Islet precursor cell (in vitro differentiated cells): Measurements from ENCODE around the gene KPNA4.
"Not testable (repeated sequence)": the region's sequence is repeated elsewhere in the genome, so short reads cannot be mapped to it uniquely, and the experiment has no call there.

Source experiments
- DNase-seq: peaks from one replicate; pipeline ENCODE4 v3.0.0-alpha.2; 2018

The KPNA4 gene

DNA sequence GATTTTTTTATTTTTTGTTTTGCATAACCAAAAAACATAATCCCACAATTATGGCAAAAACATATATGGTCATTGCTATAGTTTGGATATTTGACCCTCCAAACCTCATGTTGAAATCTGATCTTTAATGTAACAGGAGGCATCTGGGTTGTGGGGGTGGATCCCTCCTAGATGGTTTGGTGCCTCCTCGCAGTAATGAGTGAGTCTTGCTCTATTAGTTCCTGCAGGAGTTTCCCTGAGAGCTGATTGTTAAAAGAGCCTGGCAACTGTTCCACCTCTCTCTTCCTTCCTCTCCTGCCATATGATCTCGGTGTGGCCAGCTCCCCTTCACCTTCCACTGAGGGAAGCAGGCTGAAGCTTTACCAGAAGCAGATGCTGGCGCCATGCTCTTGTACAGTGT is 82.6 kb downstream of the KPNA4 start:
- DNase-seq, result no peak

DNA sequence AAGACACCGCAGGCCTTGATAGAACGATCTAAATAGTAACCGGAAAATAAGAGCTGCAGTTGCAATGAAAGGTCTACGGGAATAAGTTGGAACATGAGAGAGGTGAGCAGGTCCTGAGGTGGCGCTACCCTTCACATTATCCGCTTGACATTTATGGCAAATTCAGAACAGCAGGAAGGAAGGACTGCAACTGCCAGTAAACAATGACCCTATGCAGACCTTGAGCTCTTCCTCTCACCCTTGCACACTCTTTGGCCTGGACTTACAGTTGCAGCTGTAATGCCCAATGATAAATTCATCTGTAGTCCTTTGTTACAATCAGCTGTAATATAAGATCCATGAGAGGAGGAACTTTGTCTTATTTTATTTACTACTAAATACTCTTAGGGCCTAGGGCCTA is 83.5 kb downstream of the KPNA4 start:
- no peak for DNase-seq

DNA sequence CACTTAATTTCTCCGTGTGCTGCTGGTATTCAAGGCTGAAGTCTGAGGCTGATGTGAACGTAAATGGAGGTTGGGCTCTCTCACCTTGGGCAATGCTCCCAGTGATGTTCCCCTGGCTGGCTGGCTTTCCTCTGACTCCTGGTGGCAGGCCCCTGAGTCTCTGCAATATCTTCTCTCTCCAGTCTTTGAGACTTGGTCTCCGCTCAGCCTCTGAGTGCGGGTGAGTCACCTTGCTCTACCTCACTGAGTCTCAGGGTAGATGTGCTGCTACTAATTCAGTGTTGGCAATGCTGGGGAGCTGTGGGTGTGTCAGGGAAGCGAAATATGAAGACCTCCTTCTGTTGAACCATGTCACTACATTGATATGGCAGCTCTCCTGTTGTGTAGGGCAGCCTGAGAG is 84.4 kb downstream of the KPNA4 start:
- peak; percentile 57 for DNase-seq

DNA sequence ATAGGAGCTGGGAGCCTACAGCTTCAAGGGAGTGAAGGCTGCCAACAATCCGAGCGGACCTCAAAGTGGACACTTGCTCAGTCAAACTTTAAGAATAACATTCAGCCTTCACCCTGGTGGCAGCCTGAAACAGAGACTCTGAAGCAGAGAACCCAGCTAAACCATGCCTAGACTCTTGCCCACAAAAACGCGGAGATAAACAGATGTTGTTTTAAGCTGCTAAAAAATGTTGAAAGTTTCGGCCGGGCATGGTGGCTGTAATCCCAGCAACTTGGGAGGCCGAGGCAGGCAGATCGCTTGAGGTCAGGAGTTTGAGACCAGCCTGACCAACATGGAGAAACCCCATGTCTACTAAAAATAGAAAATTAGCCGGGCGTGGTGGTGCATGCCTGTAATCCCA is 86.0 kb downstream of the KPNA4 start:
- DNase-seq, result no peak

DNA sequence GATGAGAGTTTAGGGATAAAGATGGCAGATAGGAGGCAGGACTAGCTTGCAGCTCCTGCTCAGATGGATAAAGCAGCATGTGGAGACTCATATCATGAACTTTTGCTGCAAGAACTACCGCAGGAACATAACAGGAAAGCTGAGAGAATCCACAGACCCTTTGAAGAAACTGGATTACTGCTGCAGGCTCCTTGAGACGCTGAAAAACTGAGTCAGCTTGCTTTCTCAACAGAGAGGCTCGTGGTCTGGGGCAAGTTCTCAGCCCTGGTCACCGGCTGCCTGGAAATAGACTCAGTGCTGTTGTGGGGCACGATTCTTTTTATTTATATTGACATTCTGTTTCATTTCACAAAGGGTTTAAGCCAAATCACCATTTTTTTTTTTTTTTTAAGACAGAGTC is 87.0 kb downstream of the KPNA4 start:
- DNase-seq, result no peak

DNA sequence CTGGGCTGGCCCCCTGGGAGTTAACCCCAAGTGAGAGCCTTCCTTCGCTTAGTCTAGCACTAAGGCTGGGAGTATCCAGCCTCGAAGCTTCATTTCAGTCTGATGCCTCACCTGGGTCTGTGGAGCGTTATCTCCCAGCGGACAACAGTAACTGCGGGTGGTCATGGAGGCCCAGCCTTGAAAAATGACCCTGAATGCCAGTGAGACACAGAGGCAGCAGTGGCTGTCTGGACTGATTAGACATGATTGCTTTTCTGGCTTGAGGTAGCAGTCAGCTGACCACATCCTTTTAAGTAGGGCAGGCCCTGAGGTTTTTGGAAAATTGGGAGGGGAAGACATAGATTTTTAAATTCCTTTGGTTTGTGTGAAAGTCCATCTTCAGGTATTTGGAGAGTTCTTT is 87.6 kb downstream of the KPNA4 start:
- peak; percentile 88 for DNase-seq

DNA sequence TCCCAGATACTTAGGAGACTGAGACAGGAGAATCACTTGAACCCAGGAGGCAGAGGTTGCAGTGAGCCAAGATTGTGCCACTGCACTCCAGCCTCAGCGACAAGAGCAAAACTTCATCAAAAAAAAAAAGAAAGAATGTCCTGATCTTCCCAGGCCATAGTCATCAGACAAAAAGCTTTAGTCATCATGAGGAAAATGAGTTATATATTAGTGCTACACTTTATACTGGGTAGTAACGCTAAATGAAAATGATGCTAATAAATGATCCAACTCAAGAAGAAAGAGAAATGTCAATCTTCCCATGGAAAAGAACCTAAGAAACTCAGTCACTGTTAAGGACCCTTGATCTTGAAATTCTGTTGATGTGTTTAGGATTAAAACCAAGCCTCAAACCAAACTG is 89.5 kb downstream of the KPNA4 start:
- DNase-seq, result no peak

DNA sequence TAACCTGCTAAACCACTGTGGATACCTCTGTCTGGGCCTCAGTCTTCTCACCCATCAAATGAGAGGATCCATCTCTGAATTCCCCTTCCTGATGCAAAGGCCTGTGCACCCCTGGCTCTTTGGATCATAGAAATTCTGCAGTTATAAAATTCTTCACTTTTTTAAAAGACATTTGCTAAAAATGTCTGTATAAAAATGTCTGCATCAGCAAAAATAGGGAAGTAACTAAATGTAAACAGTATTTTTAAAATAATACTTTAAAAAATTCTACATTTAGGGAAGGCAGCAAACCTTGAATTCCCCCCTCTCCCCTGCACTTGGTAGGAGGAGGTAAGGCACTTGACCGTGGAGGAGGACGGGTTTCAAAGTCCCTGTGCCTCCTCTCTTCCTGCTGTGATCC is 90.2 kb downstream of the KPNA4 start:
- no peak for DNase-seq

DNA sequence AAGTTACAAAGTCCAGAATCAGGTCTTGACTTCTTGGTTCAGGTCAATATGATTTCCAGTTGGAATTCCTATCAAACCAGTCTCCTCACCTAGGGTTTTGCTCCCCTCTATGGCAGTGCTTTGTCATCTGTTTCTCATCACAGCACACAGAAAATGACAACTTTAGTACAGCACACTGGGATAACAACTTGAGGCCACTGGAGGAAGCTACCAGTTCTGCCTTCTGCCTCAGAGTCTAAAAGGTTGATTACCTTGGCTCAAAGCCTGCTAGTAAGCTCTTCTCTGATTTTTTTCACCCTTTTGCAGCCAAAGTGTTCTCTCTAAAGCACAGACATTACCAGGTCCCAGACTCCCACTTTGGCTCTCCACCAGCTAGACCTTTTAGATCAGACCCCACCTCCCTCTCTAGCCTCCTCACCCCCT is 90.9 kb downstream of the KPNA4 start:
- DNase-seq, result no peak

DNA sequence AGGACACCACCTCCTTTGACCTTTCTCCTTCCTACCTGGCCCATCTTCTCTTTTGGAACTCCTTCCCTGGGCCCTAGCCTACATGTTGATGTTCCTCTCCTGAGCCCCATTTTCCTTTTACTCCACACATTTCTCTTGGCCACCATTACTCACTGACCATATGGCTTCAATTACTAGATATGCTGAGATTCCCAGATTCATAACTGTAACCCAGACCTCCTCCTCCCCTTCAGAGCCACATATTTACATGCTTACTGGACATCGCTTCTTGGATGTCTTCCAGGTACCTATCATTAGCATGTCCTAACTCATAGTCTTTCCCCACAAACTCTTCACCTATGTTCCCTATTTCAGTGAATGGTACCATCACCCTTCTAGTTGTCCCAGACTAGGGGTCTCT is 91.4 kb downstream of the KPNA4 start:
- no peak for DNase-seq

DNA sequence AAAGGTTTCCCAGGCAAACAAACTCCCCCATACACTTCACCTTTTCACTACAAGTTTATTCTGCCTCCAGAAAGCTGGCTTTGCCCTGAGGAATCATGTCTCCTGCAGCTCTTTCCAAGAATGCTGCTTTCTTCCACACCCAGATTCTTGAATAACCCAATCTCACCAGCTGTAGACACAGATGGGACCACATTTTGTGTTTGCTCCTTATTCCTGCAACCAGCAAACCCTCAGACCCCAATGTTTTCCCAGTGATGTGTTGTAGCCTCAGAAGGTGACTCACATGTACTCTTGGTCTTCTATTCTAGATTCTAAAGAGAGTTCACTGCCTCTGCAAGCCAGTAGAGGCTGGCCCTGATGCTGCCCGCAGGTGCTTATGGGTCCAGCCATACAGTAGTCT is 92.2 kb downstream of the KPNA4 start:
- no peak for DNase-seq

DNA sequence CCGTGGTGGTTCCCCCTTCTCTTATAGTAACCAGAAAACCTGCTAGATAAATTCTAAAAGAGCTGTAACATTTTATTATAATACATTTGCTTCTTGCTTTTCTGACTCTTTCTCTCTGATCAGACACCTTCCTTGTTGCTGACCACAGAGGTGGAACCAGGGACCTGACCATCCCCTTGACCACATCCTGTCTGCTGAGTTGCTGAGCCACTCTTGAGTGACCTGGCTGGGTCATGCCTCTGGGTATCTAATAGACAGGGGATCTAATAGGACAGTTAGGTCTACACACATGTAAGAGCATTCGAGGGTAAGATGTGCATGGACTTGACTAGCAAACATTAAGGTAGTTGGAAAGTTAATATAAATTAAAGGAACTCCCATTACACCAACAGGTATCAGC is 93.0 kb downstream of the KPNA4 start:
- DNase-seq, result no peak

DNA sequence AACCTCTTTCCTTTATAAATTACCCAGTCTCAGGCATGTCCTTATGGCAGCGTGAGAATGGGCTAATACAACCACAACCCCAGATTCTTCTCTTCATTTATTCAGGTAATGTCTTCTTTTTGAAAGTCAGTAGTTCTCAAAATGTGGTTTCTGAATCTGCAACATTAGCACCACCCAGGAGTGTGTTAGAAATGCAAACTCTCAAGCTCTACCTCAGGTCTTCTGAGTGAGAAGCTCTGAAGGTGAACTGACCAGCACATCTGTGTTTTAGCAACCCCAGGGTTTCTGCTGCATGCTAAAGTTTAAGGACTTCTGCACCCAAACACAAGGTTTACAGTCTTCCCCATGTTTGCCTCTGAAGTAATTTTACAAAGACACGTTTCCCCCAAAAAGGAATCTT is 93.5 kb downstream of the KPNA4 start:
- no peak for DNase-seq

DNA sequence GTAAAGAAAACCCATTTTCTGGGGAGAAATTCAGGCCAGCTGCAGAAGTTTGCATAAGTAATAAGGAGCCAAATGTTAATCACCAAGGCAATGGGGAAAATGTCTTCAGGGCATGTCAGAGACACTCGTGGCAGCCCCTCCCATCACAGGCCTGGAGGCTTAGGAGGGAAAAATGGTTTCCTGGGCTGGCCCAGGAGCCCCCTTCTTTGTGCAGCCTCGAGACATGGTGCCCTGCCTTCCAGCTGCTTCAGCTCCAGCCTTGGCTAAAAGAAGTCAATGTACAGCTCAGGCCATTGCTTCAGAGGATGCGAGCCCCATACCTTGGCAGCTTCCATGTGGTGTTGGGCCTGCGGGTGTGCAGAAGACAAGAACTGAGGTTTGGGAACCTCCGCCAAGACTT is 95.2 kb downstream of the KPNA4 start:
- no peak for DNase-seq

DNA sequence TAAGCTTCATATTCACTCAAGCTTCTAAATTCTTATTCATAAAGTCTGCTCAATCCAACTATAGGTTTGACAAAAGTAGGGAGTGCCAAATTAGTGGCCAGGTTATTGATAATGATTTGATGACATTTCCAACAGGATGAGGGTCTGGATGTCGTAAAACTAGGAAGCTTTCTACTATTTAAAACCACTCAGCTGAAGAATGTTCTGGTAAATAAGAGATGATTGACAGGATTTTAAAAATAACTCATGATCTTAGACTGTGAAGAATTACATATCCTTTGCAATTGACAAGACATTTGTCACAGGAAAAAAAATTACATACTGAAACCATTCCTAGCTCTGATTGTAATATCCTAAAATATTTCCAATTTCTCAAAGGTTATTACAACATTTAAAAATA is 100.4 kb downstream of the KPNA4 start:
- DNase-seq, result no peak

DNA sequence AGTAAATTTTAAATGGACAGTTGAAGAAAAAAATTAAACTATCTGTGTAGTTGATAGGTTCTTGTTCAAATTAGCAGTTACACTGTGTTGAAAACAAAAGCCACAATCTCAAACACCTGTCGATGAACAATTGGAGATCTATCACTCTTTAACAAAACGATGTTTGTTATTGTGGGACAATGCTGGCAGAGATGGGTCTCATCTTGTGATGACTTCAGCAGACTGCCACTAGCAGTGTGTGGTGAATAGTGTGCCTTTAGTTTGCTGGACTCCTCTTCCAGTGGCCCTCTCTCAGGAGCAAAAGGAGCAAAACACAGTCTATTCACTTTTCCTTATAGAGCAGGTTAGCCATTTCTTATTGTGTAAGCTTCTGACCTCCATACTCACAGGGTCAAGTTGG is 101.0 kb downstream of the KPNA4 start:
- DNase-seq, result no peak

DNA sequence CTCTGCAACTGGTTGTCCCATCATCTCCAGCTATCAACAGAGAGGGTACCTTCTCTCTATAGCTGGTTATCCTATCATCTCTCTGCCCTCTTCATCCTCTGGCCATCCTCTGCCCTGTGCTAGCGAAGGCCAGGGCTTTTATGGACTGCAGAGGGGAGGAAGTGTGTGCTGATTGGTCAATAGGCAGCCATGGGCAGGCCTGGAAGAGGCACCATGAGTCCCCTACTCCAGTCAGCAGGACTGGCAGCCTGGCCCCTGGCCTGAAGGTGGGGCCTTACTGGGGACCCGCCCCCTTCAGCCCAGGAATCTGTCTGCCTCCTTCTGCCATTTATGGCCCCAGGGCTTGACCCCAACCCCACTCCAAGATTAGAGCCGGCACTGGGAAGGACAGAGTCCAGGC is 105.3 kb downstream of the KPNA4 start:
- DNase-seq, result no peak

DNA sequence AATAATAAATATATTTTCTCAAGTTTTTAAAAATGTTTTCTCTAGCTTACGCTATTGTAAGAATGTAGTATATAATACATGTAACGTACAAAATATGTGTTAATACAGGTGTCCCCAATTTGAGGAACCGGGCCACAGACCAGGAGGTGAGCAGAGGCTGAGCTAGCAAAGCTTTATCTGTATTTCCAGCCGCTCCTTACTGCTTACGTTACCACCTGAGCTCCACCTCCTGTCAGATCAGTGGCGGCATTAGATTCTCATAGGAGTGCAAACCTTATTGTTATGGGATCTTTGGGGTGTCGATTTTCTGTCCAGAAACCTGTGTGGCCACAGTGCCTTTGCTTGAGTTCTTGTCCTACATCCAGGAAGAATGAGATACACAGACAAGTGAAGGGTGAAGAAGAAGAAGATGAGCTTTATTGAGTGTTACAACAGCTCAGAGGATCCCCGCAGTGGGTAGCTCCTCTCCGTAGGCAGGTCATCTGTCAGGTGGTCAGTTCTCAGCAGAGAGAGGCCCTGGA is 105.9 kb downstream of the KPNA4 start:
- DNase-seq, result no peak

DNA sequence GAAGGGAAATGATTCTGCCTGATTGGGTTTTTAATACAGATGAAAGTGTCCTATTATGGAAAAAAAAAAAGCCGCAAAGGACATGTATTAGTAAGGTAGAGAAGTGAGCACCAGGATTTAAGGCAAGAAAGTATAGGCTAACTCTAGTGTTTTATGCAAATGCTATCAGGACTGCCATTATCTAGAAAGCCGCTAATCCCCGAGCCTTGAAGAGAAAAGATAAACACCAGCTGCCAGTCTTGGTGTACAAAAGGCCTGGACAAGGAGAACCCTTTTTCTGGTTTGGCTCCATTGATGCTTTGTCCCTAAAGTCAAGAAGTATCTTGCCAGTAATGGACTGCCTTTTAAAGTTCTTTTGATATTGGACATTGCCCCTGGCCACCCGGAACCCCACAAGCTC is 107.2 kb downstream of the KPNA4 start:
- DNase-seq, result no peak

DNA sequence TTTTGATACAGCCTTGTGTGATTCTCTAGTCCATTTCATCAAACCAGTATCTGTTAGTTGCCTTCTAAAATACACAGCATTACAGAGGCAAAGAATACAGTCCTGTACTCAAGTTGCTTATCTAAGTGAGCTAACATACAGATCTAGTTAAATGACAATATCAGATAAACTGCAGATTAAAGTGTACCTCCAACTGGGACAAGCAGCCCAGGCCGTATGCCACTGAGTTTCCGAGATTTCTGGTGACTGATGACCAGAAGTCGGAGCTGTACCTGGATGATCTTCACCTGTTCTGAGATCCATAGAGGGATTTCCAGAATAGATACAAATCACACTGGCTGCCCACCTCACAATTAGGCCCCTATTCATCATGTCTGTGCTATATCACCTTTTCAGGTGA is 109.5 kb downstream of the KPNA4 start:
- no peak for DNase-seq

DNA sequence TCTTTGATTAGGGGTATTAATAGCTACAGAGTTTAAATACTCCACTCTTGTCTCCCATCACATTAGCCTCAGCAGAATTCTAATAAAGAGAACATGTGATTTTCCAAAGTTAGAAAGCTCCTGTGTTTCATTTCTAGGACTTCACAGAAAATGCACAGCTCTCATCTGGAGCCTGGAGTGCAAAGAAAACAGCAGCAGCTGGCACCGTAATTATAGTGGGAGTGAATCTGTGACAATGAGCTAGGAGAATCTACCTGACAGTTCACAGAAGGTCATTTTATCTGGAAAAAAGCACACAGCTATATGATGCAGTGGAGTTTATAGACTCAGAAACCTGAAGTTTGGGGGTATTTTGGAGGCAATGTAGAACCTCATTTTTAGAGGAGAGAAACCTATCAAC is 110.4 kb downstream of the KPNA4 start:
- no peak for DNase-seq

DNA sequence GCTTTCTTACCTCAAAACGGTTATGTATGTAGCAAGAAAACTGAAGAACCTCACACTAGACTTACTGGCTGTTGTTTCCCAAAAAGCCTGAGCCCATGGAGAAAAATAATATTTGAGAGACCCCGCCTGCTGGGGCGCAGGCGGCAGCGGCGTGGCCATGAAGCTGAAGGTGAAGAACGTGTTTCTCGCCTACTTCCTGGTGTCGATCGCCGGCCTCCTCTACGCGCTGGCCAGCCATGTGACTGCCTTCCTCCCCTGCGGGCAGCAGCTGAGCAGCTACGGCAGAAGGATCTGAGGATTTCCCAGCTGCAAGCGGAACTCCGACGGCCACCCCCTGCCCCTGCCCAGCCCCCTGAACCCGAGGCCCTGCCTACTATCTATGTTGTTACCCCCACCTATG is 113.1 kb downstream of the KPNA4 start:
- DNase-seq, result not testable (repeated sequence)

DNA sequence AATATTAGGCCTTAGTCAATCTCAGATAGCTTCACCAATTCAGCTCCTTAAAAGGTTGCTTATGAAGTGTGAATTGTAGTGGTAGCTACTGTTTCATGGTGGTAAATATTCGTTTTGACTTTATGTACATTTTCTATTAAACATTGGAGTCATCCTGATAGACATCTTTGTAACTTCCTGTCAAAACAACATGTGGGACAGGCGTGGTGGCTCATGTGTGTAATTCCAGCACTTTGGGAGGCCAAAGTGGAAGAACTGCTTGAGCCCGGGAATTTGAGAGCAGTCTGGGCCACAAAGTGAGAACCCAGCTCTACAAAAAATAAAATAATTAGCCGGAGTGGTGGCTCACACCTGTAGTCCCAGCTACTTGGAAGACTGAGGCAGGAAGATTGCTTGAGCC is 113.8 kb downstream of the KPNA4 start:
- DNase-seq, result no peak

DNA sequence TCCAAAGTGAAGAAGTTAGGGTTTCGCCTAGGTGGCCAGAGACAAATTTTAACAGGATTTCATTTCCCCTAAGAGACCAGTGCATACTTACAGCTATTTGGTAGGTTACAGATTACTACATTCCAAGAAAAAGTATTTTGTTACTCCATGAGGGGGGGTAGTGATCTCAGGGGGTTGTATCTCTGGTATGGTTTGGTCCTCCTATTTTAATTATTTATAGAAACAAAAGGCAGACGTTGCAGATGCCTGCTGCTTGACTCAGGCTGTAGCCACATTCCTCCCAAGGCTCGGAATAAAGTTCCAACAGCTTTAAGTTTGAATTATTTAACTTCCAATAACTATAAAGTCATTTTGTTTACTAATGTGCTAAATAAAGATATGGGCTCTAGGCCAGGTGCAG is 114.5 kb downstream of the KPNA4 start:
- DNase-seq, result no peak

DNA sequence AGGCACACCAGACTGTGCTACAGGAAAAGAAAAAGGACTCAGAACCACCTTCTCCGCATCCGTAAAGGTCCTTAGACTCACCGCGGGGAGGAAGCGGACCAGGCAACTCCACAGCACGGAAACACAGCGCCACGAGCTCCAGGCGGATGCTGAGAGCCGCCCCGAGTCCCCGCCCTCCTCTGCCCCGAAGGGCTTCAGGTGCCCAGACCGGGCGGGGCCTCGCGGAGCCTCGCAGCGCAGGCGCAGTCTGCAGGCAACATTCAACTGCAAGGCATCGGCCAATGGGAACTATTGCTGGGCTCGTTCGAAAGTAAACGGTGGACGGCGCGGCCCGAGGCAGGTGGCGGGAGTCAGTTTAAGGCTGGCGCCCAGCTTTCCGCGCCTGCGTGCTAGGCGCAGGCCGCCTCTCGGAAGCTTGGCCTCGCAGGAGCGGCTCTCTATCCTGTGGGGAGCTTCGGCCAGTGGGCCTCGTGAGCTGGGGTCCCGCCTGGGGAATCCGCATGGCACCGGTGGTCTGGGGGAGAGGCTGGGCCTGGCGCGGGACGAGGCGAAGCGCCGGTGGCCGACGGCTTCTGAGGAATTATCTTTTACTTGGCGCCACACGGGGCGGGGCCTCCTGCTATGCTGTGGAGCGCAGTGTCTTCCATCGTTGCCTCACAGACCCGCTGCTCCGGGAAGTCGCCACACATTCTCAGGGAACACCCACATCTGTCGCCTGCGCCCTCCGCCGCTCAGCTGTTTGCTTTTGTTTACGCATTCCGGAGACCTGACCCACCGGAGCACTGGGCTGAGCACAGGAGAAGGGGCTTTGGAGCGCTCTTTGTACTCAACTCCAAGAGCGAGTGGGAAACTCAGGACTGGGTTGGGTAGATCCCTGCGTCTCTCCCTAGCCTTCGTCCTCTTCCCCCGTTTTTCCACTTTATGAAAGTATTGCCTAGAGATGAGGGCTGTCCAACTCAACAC is 115.5 kb downstream of the KPNA4 start, which contains the start of gene TRIM59:
TRIM59 (minus strand) TSS at position 151 of the 963 bp plus-strand sequence. CDS start 10,603 bp downstream, outside the sequence.
- peak; percentile 99 for DNase-seq
